COLO668 (cell line): ENCODE data around the gene NDRG2.
A peak's percentile ranks its signal among the peaks of the same experiment; 100 is the strongest.

Experiments used
- DNase-seq: peaks from one replicate; lab custom pipeline; 2025; ENCODE audit not compliant: unreplicated experiment; lab: John Stamatoyannopoulos, UW

The NDRG2 gene

GRCh38 chr14:21024585-21025370 lies at the start of gene NDRG2:
Gene NDRG2, minus strand, starts transcription at chr14:21025061. Its CDS starts 1,746 bp downstream, at chr14:21023315.
- DNase-seq, result peak; percentile 14

GRCh38 chr14:21073921-21074320 lies 49.1 kb upstream of the NDRG2 start:
- no peak for DNase-seq

- peak; percentile 37 for DNase-seq
Observed at GRCh38 chr14:21072781-21073339, 48.0 kb upstream of the NDRG2 start.

- DNase-seq, result no peak
Observed at GRCh38 chr14:21072031-21072473, 47.2 kb upstream of the NDRG2 start.

- DNase-seq, result peak; percentile 88
Observed at GRCh38 chr14:21071225-21072030, 46.6 kb upstream of the NDRG2 start.

- DNase-seq, result peak; percentile 45
Observed at GRCh38 chr14:21070610-21071224, 45.9 kb upstream of the NDRG2 start.

GRCh38 chr14:21070083-21070609 lies 45.3 kb upstream of the NDRG2 start, which contains the start of gene ARHGEF40:
Gene ARHGEF40, plus strand, starts transcription at chr14:21070304. Its CDS starts 93 bp downstream, at chr14:21070397.
- peak; percentile 75 for DNase-seq

GRCh38 chr14:21069388-21070082 lies 44.7 kb upstream of the NDRG2 start:
- DNase-seq, result peak; percentile 28

GRCh38 chr14:21068521-21069387 lies 43.9 kb upstream of the NDRG2 start:
- DNase-seq, result peak; percentile 69

- DNase-seq, result no peak
Observed at GRCh38 chr14:21066882-21067502, 42.1 kb upstream of the NDRG2 start.

- DNase-seq, result no peak
Observed at GRCh38 chr14:21063479-21063878, 38.6 kb upstream of the NDRG2 start.

GRCh38 chr14:21061347-21061668 lies 36.4 kb upstream of the NDRG2 start:
- no peak for DNase-seq

GRCh38 chr14:21060614-21061346 lies 35.9 kb upstream of the NDRG2 start:
- DNase-seq, result no peak

- DNase-seq, result no peak
Observed at GRCh38 chr14:21059842-21060613, 35.2 kb upstream of the NDRG2 start.

- DNase-seq, result no peak
Observed at GRCh38 chr14:21058903-21059302, 34.0 kb upstream of the NDRG2 start.

GRCh38 chr14:21057803-21058675 lies 33.2 kb upstream of the NDRG2 start, which contains the start of gene RNASE8:
Gene RNASE8, plus strand, starts transcription at chr14:21057822. Its CDS starts 71 bp downstream, at chr14:21057893.
- no peak for DNase-seq
